Measurements from ENCODE around the gene LLCFC1.

LLCFC1 gene

GRCh38 chr7:142913051-142913450 is 26.2 kb upstream of the LLCFC1 start:
- no peaks in the 10 kb centered on the region for H3K36me3 ChIP-seq (replicated peaks)
- no peak overlapping the region for H3K4me3 ChIP-seq (ENCODE audit: low read depth, low read length)
- H3K27ac ChIP-seq: no peak overlapping the region
- DNase-seq: no peak
- no peaks in the 10 kb centered on the region for H3K27me3 ChIP-seq (replicated peaks)
- in situ Hi-C loops (cut with HindIII; ENCODE audit: low pct_ligation_motif_present, low sequenced_read_pairs): no loop called here
- TF ChIP-seq CTCF (IDR thresholded peaks at IDR 0.05; ENCODE audit: low read depth, low read length, missing control alignments): no peak

- TF ChIP-seq CTCF (IDR thresholded peaks at IDR 0.05; ENCODE audit: low read depth, low read length, missing control alignments): no peak
- DNase-seq: no peak
- in situ Hi-C loops (cut with HindIII; ENCODE audit: low pct_ligation_motif_present, low sequenced_read_pairs): no loop called here
Observed at GRCh38 chr7:142913566-142913965, 25.7 kb upstream of the LLCFC1 start.

GRCh38 chr7:142914121-142914520 is 25.2 kb upstream of the LLCFC1 start:
- in situ Hi-C loops (cut with HindIII; ENCODE audit: low pct_ligation_motif_present, low sequenced_read_pairs): no loop called here
- H3K27me3 ChIP-seq (replicated peaks): peaks cover 2% of the 10 kb centered on the region
- TF ChIP-seq CTCF (IDR thresholded peaks at IDR 0.05; ENCODE audit: low read depth, low read length, missing control alignments): no peak
- H3K4me3 ChIP-seq (ENCODE audit: low read depth, low read length): no peak overlapping the region
- no peaks in the 10 kb centered on the region for H3K36me3 ChIP-seq (replicated peaks)
- no peak overlapping the region for H3K27ac ChIP-seq
- DNase-seq: no peak

More at GRCh38 chr7:142913566-142913965, 25.7 kb upstream of the LLCFC1 start:
- no peak overlapping the region for H3K27ac ChIP-seq
- H3K36me3 ChIP-seq (replicated peaks): no peaks in the 10 kb centered on the region
- no peak overlapping the region for H3K4me3 ChIP-seq (ENCODE audit: low read depth, low read length)
- peaks cover 2% of the 10 kb centered on the region for H3K27me3 ChIP-seq (replicated peaks)

GRCh38 chr7:142915315-142915714 is 24.0 kb upstream of the LLCFC1 start:
- TF ChIP-seq CTCF (IDR thresholded peaks at IDR 0.05; ENCODE audit: low read depth, low read length, missing control alignments): no peak
- DNase-seq: no peak
- H3K27ac ChIP-seq: no peak overlapping the region
- in situ Hi-C loops (cut with HindIII; ENCODE audit: low pct_ligation_motif_present, low sequenced_read_pairs): no loop called here
- no peak overlapping the region for H3K4me3 ChIP-seq (ENCODE audit: low read depth, low read length)
- H3K27me3 ChIP-seq (replicated peaks): peaks cover 2% of the 10 kb centered on the region
- H3K36me3 ChIP-seq (replicated peaks): no peaks in the 10 kb centered on the region

DNA sequence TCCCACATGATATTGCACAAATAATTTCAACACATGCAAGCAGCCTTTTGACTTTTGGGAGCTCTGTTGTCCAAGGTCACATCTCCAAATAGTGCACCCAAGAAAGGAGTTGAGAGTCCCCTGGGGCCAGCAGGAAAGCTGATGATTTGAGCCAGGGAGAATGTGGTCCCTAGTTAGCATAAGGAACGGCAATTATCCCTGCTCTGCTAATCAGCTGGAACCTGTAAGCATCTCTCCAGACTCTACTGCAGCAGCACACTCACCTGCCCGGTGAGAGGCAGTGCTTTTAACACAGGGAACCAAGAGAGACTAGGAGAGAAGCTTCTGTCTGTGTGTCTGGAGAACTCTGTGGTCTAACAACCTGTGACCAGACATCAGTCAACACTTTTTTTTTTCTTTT is 22.8 kb upstream of the LLCFC1 start:
- no peak for TF ChIP-seq CTCF (IDR thresholded peaks at IDR 0.05; ENCODE audit: low read depth, low read length, missing control alignments)
- H3K36me3 ChIP-seq (replicated peaks): no peaks in the 10 kb centered on the region
- no peak overlapping the region for H3K4me3 ChIP-seq (ENCODE audit: low read depth, low read length)
- in situ Hi-C loops (cut with HindIII; ENCODE audit: low pct_ligation_motif_present, low sequenced_read_pairs): no loop called here
- H3K27ac ChIP-seq: no peak overlapping the region
- DNase-seq: no peak
- peaks cover 2% of the 10 kb centered on the region for H3K27me3 ChIP-seq (replicated peaks)

DNA sequence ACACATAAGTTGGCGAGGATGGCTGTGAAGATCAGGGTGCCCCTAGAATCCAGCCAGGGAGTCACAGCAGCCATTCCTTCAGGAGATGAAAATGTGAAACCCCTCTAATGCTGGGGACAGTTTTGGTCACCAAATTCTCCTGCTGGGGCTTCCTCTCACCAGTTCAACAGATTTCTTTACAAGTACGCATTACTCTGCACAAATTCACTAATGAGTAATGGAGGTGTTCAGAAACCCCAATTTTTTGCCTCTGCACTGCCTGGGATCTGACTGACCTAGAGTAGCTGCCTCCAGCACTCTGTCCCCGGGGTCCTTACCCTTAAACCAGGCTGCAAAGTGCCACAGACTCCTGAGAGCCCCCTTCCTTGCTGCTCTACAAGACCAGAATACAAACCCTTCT is 21.8 kb upstream of the LLCFC1 start:
- in situ Hi-C loops (cut with HindIII; ENCODE audit: low pct_ligation_motif_present, low sequenced_read_pairs): no loop called here
- Histone ChIP-seq H3K4me3 (ENCODE audit: low read depth, low read length) (no peak overlapping the region), H3K27me3 (replicated peaks) (peaks cover 2% of the 10 kb centered on the region), H3K27ac (no peak overlapping the region), H3K36me3 (replicated peaks) (no peaks in the 10 kb centered on the region)
- TF ChIP-seq CTCF (IDR thresholded peaks at IDR 0.05; ENCODE audit: low read depth, low read length, missing control alignments): no peak
- DNase-seq: no peak

Measured in brain microvascular endothelial cell (primary cell).